Hepatocyte (in vitro differentiated cells): ENCODE measurements around the gene CAPN11.

Source experiments
- CTCF ChIP-seq: fragments of 200-600 bp; sonication (generic); IDR thresholded peaks from 2 replicates; pipeline ENCODE4 v1.5.1; 2016; ENCODE audit warnings: antibody characterized with exemption, mild to moderate bottlenecking; ENCODE audit not compliant: poor library complexity
- EZH2 ChIP-seq: fragments of 200-600 bp; sonication (generic); IDR thresholded peaks from 2 replicates; pipeline ENCODE4 v1.6.1; 2016; ENCODE audit warnings: antibody characterized with exemption, mild to moderate bottlenecking, borderline replicate concordance

GRCh38 chr6:44110005-44110676 lies 48.5 kb upstream of the CAPN11 start:
- no peak for TF ChIP-seq CTCF
- TF ChIP-seq EZH2 = no peak
